ENCODE measurements around the gene DGCR2. TPM values are rescaled to one million over a fixed set of nuclear protein-coding genes. Genes with fewer than 3 reads are reported as not detected.
"Not testable (repeated sequence)": the region's sequence is repeated elsewhere in the genome, so short reads cannot be mapped to it uniquely, and the experiment has no call there.

Gene DGCR2
- total RNA-seq, 2 experiments from 2014 or later = 31.9 to 35.5 TPM

GRCh38 chr22:19055801-19056200 is 66.4 kb downstream of the DGCR2 start:
- Mint-ChIP-seq H3K36me3 (ENCODE audit: low read depth) (peaks cover 90% of the 10 kb centered on the region), H3K9me3 (no peaks in the 10 kb centered on the region), H3K27ac (no peak overlapping the region), H3K4me3 (no peak overlapping the region), H3K27me3 (no peaks in the 10 kb centered on the region), H3K4me1 (ENCODE audit: low read depth) (no peaks in the 10 kb centered on the region)
- Histone ChIP-seq H3K27me3 (ENCODE audit: control insufficient read depth in 1 of 2, insufficient read depth in 2 of 2, low read length in 2 of 2) (no peaks in the 10 kb centered on the region), H3K36me3 (ENCODE audit: insufficient read depth, low read length) (peaks cover 79% of the 10 kb centered on the region), H3K4me1 (ENCODE audit: insufficient read depth, low read length) (no peaks in the 10 kb centered on the region), H3K9me3 (ENCODE audit: control insufficient read depth in 1 of 2, insufficient read depth in 1 of 2, low read length in 2 of 2) (no peaks in the 10 kb centered on the region), H3K27ac (ENCODE audit: low read depth in 1 of 2, low read length in 2 of 2) (no peak overlapping the region), H3K4me3 (ENCODE audit: low read length) (no peak overlapping the region)
- ATAC-seq (ENCODE audit: poor library complexity) = no peak
- POLR2A ChIA-PET = no interaction called here
- TF ChIP-seq CTCF (IDR thresholded peaks at IDR 0.05) = no peak
- DNase-seq = no peak
- CTCF ChIA-PET = no interaction called here
- intact Hi-C loops (cut with DNase I, micrococcal nuclease) = no loop called here

DNA sequence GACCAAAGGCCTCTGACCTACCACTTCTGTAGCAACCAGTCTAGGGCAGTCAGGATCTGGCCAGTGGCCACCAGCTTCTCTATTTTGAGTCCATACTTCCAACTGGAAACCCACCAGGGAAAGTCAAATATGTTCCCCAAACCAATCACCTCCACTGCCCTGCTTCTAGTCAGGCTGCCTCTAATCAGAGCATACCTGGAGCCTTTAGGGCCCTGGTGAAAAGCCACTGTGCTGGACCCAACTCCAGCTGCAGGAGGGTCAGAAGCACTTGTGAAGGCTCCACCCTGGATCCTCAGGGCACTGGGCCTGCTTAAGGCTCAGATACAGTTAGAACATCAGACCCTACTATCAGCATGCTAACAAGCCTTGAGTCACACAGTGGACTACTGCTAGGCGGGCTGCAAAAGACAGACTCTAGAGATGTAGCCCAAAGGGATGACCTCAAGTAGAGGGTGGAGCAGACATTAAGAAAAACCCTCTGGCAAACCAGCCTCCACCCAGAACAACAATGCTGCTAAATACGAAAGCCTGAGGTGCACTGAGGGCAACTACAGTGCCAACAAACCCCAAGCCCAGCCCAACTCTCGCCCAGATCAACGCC is 69.2 kb downstream of the DGCR2 start:
- DNase-seq (peak in 1 of 14 experiments; percentile 22), ATAC-seq (ENCODE audit: poor library complexity) (no peak)
- intact Hi-C loops (cut with DNase I, micrococcal nuclease) = no loop called here
- Histone ChIP-seq H3K27me3 (ENCODE audit: control insufficient read depth in 1 of 2, insufficient read depth in 2 of 2, low read length in 2 of 2) (no peaks in the 10 kb centered on the region), H3K4me1 (ENCODE audit: insufficient read depth, low read length) (no peaks in the 10 kb centered on the region), H3K36me3 (ENCODE audit: insufficient read depth, low read length) (peaks cover 77% of the 10 kb centered on the region), H3K9me3 (ENCODE audit: control insufficient read depth in 1 of 2, insufficient read depth in 1 of 2, low read length in 2 of 2) (no peaks in the 10 kb centered on the region), H3K4me3 (ENCODE audit: low read length) (no peak overlapping the region), H3K27ac (ENCODE audit: low read depth in 1 of 2, low read length in 2 of 2) (no peak overlapping the region)
- H3K27me3 Mint-ChIP-seq = no peaks in the 10 kb centered on the region
- CTCF ChIA-PET = no interaction called here
- POLR2A ChIA-PET = no interaction called here
- H3K4me3 Mint-ChIP-seq = no peak overlapping the region
- H3K9me3 Mint-ChIP-seq = no peaks in the 10 kb centered on the region
- no peaks in the 10 kb centered on the region for H3K4me1 Mint-ChIP-seq (ENCODE audit: low read depth)
- H3K27ac Mint-ChIP-seq = no peak overlapping the region
- TF ChIP-seq CTCF (IDR thresholded peaks at IDR 0.05) = no peak
- H3K36me3 Mint-ChIP-seq (ENCODE audit: low read depth) = peaks cover 92% of the 10 kb centered on the region

DNA sequence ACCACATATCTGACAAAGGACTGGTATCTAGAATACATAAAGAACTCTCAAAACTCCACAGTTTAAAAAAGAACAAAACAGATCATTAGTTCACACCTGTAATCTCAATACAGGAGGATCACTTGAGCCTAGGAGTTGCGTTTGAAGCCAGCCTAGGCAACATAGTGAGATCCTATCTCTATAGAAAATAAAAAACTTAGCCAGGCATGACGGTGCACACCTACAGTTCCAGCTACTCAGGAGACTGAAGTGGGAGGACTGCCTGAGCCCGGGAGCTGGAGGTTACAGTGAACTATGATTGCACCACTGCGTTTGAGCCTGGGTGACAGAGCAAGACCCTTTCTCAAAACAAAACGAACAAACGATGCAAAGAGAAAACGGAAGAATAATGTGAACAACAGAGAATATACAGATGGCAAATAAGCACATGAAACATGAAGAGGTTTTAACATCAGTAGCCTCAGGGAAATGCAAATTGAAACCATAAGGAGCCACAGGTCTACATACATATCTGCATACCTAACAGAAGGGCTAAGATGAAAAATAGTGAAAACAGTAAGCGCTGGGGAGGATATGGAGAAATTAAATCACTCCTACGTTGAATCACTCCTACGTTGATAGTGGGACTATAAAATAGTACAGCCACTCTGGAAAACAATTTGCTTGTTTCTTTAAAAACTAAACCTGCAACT is 70.7 kb downstream of the DGCR2 start:
- no peak overlapping the region for H3K4me3 Mint-ChIP-seq
- Histone ChIP-seq H3K27ac (ENCODE audit: low read depth in 1 of 2, low read length in 2 of 2) (no peak overlapping the region), H3K9me3 (ENCODE audit: control insufficient read depth in 1 of 2, insufficient read depth in 1 of 2, low read length in 2 of 2) (no peaks in the 10 kb centered on the region), H3K27me3 (ENCODE audit: control insufficient read depth in 1 of 2, insufficient read depth in 2 of 2, low read length in 2 of 2) (no peaks in the 10 kb centered on the region), H3K36me3 (ENCODE audit: insufficient read depth, low read length) (peaks cover 77% of the 10 kb centered on the region), H3K4me3 (ENCODE audit: low read length) (no peak overlapping the region), H3K4me1 (ENCODE audit: insufficient read depth, low read length) (no peaks in the 10 kb centered on the region)
- no peak for ATAC-seq (ENCODE audit: poor library complexity)
- no peaks in the 10 kb centered on the region for H3K9me3 Mint-ChIP-seq
- no peaks in the 10 kb centered on the region for H3K4me1 Mint-ChIP-seq (ENCODE audit: low read depth)
- H3K36me3 Mint-ChIP-seq (ENCODE audit: low read depth) = peaks cover 92% of the 10 kb centered on the region
- DNase-seq = no peak
- intact Hi-C loops (cut with DNase I, micrococcal nuclease) = no loop called here
- H3K27ac Mint-ChIP-seq = no peak overlapping the region
- CTCF ChIA-PET = interaction anchor here (1.1 kb wide), 1 partner anchor 25 kb away, joined by 4 read pairs; no protein-coding TSS in a partner anchor
- TF ChIP-seq CTCF (IDR thresholded peaks at IDR 0.05) = no peak
- no peaks in the 10 kb centered on the region for H3K27me3 Mint-ChIP-seq
- POLR2A ChIA-PET = no interaction called here

GRCh38 chr22:19050847-19051246 is 71.4 kb downstream of the DGCR2 start:
- H3K4me3 ChIP-seq (ENCODE audit: low read length); H3K27ac Mint-ChIP-seq; CTCF ChIA-PET; H3K4me1 ChIP-seq (ENCODE audit: insufficient read depth, low read length); DNase-seq; intact Hi-C loops (cut with DNase I, micrococcal nuclease); POLR2A ChIA-PET; H3K4me3 Mint-ChIP-seq; H3K4me1 Mint-ChIP-seq (ENCODE audit: low read depth); H3K9me3 ChIP-seq (ENCODE audit: control insufficient read depth in 1 of 2, insufficient read depth in 1 of 2, low read length in 2 of 2); H3K27ac ChIP-seq (ENCODE audit: low read depth in 1 of 2, low read length in 2 of 2); H3K27me3 Mint-ChIP-seq; ATAC-seq (ENCODE audit: poor library complexity); H3K9me3 Mint-ChIP-seq; H3K27me3 ChIP-seq (ENCODE audit: control insufficient read depth in 1 of 2, insufficient read depth in 2 of 2, low read length in 2 of 2): not testable (repeated sequence)
- H3K36me3 Mint-ChIP-seq (ENCODE audit: low read depth) = peaks cover 94% of the 10 kb centered on the region
- peaks cover 79% of the 10 kb centered on the region for H3K36me3 ChIP-seq (ENCODE audit: insufficient read depth, low read length)
